Measurements from ENCODE around the gene DIP2B.

The DIP2B gene

DNA sequence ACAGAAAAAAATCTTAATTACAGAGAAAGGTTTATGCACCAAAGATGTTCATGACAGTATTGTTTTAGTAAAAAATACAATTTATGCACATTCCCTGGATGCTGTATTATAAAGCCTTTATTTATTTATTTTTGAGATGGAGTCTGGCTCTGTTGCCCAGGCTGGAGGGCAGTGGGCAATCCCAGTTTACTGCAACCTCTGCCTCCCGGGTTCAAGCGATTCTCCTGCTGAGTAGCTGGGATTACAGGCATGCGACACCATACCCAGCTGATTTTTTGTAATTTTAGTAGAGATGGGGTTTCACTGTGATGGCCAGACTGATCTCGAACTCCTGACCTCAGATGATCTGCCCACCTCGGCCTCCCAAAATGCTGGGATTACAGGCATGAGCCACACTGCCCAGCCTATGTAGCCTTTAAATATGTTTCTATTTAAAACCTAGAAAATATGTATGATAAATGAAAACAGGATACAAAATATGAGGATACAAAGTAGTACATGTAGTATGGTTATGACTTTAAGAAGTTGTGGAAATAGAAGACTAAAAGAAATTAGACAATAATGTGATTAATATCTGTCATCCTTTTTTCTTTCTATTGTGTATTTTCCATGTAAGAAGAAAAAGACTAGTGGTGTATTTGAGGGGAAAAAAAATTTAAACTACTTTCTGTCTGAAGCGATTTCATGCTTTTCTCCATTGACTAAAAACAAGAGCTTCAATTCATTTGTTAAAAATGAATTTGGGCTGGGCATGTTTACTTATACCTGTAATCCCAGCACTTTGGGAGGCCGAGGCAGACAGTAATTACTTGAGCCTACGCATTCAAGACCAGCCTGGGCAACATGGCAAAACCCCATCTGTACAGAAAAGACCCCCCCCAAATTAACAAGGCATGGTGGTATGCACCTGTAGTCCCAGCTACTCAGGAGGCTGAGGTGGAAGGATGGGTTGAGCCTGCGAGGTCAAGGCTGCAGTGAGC is 272.3 kb downstream of the DIP2B start:
- no peak overlapping the region for H3K4me3 ChIP-seq (ENCODE audit: low read depth, low read length)
- H3K9ac ChIP-seq (ENCODE audit: low read depth, low read length) = no peak overlapping the region
- H3K4me1 ChIP-seq (ENCODE audit: control insufficient read depth, insufficient read depth, low read length) = no peaks in the 10 kb centered on the region
- H3K36me3 ChIP-seq (ENCODE audit: control insufficient read depth, insufficient read depth, low read length) = no peaks in the 10 kb centered on the region
- no peaks in the 10 kb centered on the region for H3K27me3 ChIP-seq (ENCODE audit: control insufficient read depth, insufficient read depth, low read length)
- no peaks in the 10 kb centered on the region for H3K9me3 ChIP-seq (ENCODE audit: control insufficient read depth, insufficient read depth, low read length)

DNA sequence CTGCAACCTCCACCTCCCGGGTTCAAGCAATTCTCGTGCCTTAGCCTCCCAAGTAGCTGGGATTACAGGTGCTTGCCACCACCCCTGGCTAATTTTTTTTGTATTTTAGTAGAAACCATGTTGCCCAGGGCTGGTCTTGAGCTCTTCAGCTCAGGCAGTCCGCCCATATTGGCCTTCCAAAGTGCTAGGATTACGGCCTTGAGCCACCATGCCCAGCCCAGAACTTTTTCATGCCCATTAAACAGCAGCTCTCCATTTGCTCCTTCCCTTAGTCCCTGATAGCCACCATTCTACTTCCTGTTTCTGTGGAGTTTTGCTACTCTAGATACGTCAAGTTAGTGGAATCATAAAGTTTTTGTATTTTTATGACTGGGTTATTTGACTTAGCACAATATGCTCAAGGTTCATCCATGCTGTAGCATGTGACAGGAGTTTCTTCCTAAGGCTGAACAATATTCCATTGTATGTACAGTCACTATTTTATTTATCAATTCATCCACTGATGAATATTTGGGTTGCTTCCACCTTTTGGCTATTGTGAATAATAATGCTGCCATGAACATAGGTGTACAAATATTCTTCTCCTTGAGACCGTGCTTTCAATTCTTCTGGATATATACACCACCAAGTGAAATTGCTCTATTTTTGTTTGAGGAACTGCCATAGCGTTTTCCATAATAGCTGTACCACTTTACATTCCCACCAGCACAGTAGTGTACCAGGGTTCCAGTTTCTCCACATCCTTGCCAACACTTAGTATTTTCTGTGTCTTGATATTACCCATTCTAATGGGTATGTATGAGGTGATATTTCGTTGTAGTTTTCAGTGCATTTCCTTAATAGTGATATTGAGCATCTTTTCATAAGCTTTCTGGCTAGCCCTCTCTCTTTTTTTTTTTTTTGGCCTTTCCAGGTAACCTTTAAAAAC is 274.1 kb downstream of the DIP2B start:
- no peak overlapping the region for H3K9ac ChIP-seq (ENCODE audit: low read depth, low read length)
- no peaks in the 10 kb centered on the region for H3K4me1 ChIP-seq (ENCODE audit: control insufficient read depth, insufficient read depth, low read length)
- H3K36me3 ChIP-seq (ENCODE audit: control insufficient read depth, insufficient read depth, low read length) = no peaks in the 10 kb centered on the region
- no peak overlapping the region for H3K4me3 ChIP-seq (ENCODE audit: low read depth, low read length)
- H3K27me3 ChIP-seq (ENCODE audit: control insufficient read depth, insufficient read depth, low read length) = no peaks in the 10 kb centered on the region
- no peaks in the 10 kb centered on the region for H3K9me3 ChIP-seq (ENCODE audit: control insufficient read depth, insufficient read depth, low read length)

DNA sequence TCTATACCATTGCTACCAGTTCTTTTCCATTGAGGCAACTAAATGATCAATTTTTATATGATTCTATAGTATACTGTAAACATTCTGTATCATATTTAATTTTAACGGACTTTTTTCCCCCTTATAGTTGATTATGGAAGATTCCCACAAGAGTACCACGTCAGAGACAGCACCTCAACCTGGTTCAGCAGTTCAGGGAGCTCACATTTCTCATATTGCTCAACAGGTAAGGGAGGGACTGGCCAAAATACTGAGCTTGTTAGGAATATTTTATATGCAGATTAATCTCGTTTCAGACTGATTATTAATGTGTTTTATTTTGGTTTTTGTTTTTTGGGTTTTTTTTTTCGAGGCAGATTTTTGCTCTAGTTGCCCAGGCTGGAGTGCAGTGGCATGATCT is 275.2 kb downstream of the DIP2B start:
- no peak overlapping the region for H3K4me3 ChIP-seq (ENCODE audit: low read depth, low read length)
- no peaks in the 10 kb centered on the region for H3K27me3 ChIP-seq (ENCODE audit: control insufficient read depth, insufficient read depth, low read length)
- no peaks in the 10 kb centered on the region for H3K36me3 ChIP-seq (ENCODE audit: control insufficient read depth, insufficient read depth, low read length)
- no peak overlapping the region for H3K9ac ChIP-seq (ENCODE audit: low read depth, low read length)
- no peaks in the 10 kb centered on the region for H3K9me3 ChIP-seq (ENCODE audit: control insufficient read depth, insufficient read depth, low read length)
- H3K4me1 ChIP-seq (ENCODE audit: control insufficient read depth, insufficient read depth, low read length) = no peaks in the 10 kb centered on the region

DNA sequence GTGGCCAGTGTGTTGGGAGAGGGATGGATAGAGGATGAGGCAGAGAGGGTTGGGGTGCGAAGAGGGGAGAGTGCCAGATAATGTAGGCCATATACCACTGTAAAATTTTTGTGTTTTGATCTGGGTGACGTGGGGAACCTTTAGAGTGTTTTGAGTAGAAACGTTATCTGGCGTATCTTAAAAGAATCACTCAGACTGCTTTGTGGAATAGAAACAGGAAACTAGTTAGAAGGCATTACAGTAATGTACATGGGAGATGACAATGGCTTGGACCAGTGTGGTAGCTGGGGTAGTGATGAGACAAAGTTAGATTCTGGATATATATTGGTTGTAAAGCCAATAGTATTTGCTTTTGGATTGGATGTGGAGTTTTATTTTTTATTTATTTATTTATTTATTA is 279.7 kb downstream of the DIP2B start:
- no peaks in the 10 kb centered on the region for H3K9me3 ChIP-seq (ENCODE audit: control insufficient read depth, insufficient read depth, low read length)
- H3K4me1 ChIP-seq (ENCODE audit: control insufficient read depth, insufficient read depth, low read length) = no peaks in the 10 kb centered on the region
- H3K4me3 ChIP-seq (ENCODE audit: low read depth, low read length) = no peak overlapping the region
- H3K27me3 ChIP-seq (ENCODE audit: control insufficient read depth, insufficient read depth, low read length) = no peaks in the 10 kb centered on the region
- H3K9ac ChIP-seq (ENCODE audit: low read depth, low read length) = no peak overlapping the region
- no peaks in the 10 kb centered on the region for H3K36me3 ChIP-seq (ENCODE audit: control insufficient read depth, insufficient read depth, low read length)

DNA sequence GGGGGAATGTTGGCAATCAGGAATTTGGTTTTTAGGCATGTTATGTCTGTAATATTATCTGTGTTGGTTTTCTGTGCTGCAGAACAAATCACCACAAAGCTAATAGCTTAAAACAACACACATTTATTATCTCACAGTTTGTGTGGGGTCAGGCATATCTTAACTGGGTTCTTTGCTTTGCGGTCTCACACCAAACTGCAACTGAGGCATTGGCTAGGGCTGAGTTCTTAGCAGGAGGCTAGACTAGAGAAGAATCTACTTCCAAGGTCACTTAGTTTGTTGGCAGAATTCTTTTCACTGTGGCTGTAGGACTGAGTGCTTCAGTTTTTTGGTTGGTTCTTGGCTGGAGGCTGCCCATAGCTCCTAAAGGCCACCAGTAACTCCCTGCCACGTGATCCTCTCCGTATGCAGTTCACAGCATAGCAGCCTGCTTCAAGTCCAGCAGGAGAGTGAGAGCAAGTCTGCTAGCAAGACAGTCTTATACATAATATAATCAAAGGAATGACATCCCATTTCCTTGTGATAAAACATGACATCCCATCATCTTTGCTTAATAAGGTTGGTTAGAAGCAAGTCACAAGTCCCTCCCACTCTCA is 280.7 kb downstream of the DIP2B start:
- no peaks in the 10 kb centered on the region for H3K27me3 ChIP-seq (ENCODE audit: control insufficient read depth, insufficient read depth, low read length)
- no peaks in the 10 kb centered on the region for H3K36me3 ChIP-seq (ENCODE audit: control insufficient read depth, insufficient read depth, low read length)
- no peaks in the 10 kb centered on the region for H3K4me1 ChIP-seq (ENCODE audit: control insufficient read depth, insufficient read depth, low read length)
- H3K4me3 ChIP-seq (ENCODE audit: low read depth, low read length) = no peak overlapping the region
- H3K9ac ChIP-seq (ENCODE audit: low read depth, low read length) = no peak overlapping the region
- H3K9me3 ChIP-seq (ENCODE audit: control insufficient read depth, insufficient read depth, low read length) = no peaks in the 10 kb centered on the region

GRCh38 chr12:50786498-50787231 is 281.9 kb downstream of the DIP2B start:
- H3K4me3 ChIP-seq (ENCODE audit: low read depth, low read length) = no peak overlapping the region
- H3K9me3 ChIP-seq (ENCODE audit: control insufficient read depth, insufficient read depth, low read length) = no peaks in the 10 kb centered on the region
- H3K4me1 ChIP-seq (ENCODE audit: control insufficient read depth, insufficient read depth, low read length) = no peaks in the 10 kb centered on the region
- H3K27me3 ChIP-seq (ENCODE audit: control insufficient read depth, insufficient read depth, low read length) = no peaks in the 10 kb centered on the region
- no peak overlapping the region for H3K9ac ChIP-seq (ENCODE audit: low read depth, low read length)
- H3K36me3 ChIP-seq (ENCODE audit: control insufficient read depth, insufficient read depth, low read length) = no peaks in the 10 kb centered on the region

GRCh38 chr12:50787618-50788017 is 282.8 kb downstream of the DIP2B start:
- Histone ChIP-seq H3K9me3 (ENCODE audit: control insufficient read depth, insufficient read depth, low read length) (no peaks in the 10 kb centered on the region), H3K4me3 (ENCODE audit: low read depth, low read length) (no peak overlapping the region), H3K36me3 (ENCODE audit: control insufficient read depth, insufficient read depth, low read length) (no peaks in the 10 kb centered on the region), H3K27me3 (ENCODE audit: control insufficient read depth, insufficient read depth, low read length) (no peaks in the 10 kb centered on the region), H3K9ac (ENCODE audit: low read depth, low read length) (no peak overlapping the region), H3K4me1 (ENCODE audit: control insufficient read depth, insufficient read depth, low read length) (no peaks in the 10 kb centered on the region)

DNA sequence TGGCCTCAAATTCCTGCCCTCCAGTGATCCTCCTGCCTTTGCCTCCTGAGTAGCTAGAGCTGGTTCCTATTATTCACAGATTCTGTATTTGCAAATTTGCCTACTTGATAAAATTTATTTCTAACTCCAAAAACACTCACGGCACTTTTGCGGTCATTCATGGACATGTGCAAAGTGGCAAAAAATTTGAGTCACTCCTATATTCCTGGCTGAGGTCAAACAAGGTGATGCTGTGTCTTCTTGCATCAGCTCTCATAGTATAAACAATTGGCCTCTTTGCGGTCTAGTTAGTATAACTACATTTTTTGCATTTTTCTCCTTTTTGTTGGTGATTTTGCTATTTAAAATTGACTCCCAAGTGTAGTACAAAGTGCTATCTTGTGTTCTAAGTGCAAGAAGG is 283.8 kb downstream of the DIP2B start:
- Histone ChIP-seq H3K27me3 (ENCODE audit: control insufficient read depth, insufficient read depth, low read length) (no peaks in the 10 kb centered on the region), H3K4me1 (ENCODE audit: control insufficient read depth, insufficient read depth, low read length) (no peaks in the 10 kb centered on the region), H3K9me3 (ENCODE audit: control insufficient read depth, insufficient read depth, low read length) (no peaks in the 10 kb centered on the region), H3K9ac (ENCODE audit: low read depth, low read length) (no peak overlapping the region), H3K4me3 (ENCODE audit: low read depth, low read length) (no peak overlapping the region), H3K36me3 (ENCODE audit: control insufficient read depth, insufficient read depth, low read length) (no peaks in the 10 kb centered on the region)

GRCh38 chr12:50790081-50790480 is 285.3 kb downstream of the DIP2B start:
- H3K9ac ChIP-seq (ENCODE audit: low read depth, low read length) = no peak overlapping the region
- H3K4me3 ChIP-seq (ENCODE audit: low read depth, low read length) = no peak overlapping the region
- H3K4me1 ChIP-seq (ENCODE audit: control insufficient read depth, insufficient read depth, low read length) = no peaks in the 10 kb centered on the region
- no peaks in the 10 kb centered on the region for H3K27me3 ChIP-seq (ENCODE audit: control insufficient read depth, insufficient read depth, low read length)
- no peaks in the 10 kb centered on the region for H3K9me3 ChIP-seq (ENCODE audit: control insufficient read depth, insufficient read depth, low read length)
- no peaks in the 10 kb centered on the region for H3K36me3 ChIP-seq (ENCODE audit: control insufficient read depth, insufficient read depth, low read length)

All from iPS-15b (cell line).